GM19324 (cell line): ENCODE data around the gene DYNLT2.
"Not testable (repeated sequence)": the region's sequence is repeated elsewhere in the genome, so short reads cannot be mapped to it uniquely, and the experiment has no call there.

Experiments
- ATAC-seq: cut with Tn5 transposase; IDR thresholded peaks from one replicate; pipeline ENCODE4 v1.9.1; 2021; ENCODE audit warnings: mild to moderate bottlenecking, moderate library complexity; ENCODE audit not compliant: unreplicated experiment, low FRiP score

DYNLT2 gene

GRCh38 chr6:169783971-169784820 lies 32.8 kb upstream of the DYNLT2 start:
- no peak for ATAC-seq

- no peak for ATAC-seq
Measured at GRCh38 chr6:169783401-169783800, 32.0 kb upstream of the DYNLT2 start.

- no peak for ATAC-seq
Measured at GRCh38 chr6:169782966-169783365, 31.6 kb upstream of the DYNLT2 start.

- no peak for ATAC-seq
Measured at GRCh38 chr6:169780571-169781091, 29.3 kb upstream of the DYNLT2 start.

- ATAC-seq, result no peak
Measured at GRCh38 chr6:169779896-169780295, 28.5 kb upstream of the DYNLT2 start.

- no peak for ATAC-seq
Measured at GRCh38 chr6:169779092-169779815, 27.9 kb upstream of the DYNLT2 start.

GRCh38 chr6:169778646-169779045 lies 27.3 kb upstream of the DYNLT2 start:
- no peak for ATAC-seq

GRCh38 chr6:169777896-169778295 lies 26.5 kb upstream of the DYNLT2 start:
- ATAC-seq, result no peak

- no peak for ATAC-seq
Measured at GRCh38 chr6:169776379-169776778, 25.0 kb upstream of the DYNLT2 start.

GRCh38 chr6:169775321-169775720 lies 23.9 kb upstream of the DYNLT2 start:
- no peak for ATAC-seq

GRCh38 chr6:169774347-169774746 lies 23.0 kb upstream of the DYNLT2 start:
- ATAC-seq, result no peak

- no peak for ATAC-seq
Measured at GRCh38 chr6:169766921-169767736, 15.8 kb upstream of the DYNLT2 start.

GRCh38 chr6:169766232-169766631 lies 14.9 kb upstream of the DYNLT2 start:
- no peak for ATAC-seq

GRCh38 chr6:169765789-169766188 lies 14.4 kb upstream of the DYNLT2 start:
- not testable (repeated sequence) for ATAC-seq

GRCh38 chr6:169763881-169764280 lies 12.5 kb upstream of the DYNLT2 start:
- ATAC-seq, result no peak

GRCh38 chr6:169763308-169763707 lies 11.9 kb upstream of the DYNLT2 start:
- ATAC-seq, result no peak

- ATAC-seq, result no peak
Measured at GRCh38 chr6:169755162-169755561, 3.8 kb upstream of the DYNLT2 start.

GRCh38 chr6:169752074-169752623 lies 777 bp upstream of the DYNLT2 start:
- ATAC-seq, result no peak

- no peak for ATAC-seq
Measured at GRCh38 chr6:169746556-169746955, 4.8 kb downstream of the DYNLT2 start.

- no peak for ATAC-seq
Measured at GRCh38 chr6:169745405-169745804, 6.0 kb downstream of the DYNLT2 start.
